Fibroblast of upper back skin (primary cell): Measurements from ENCODE around the gene FAM83B.
"Not testable (repeated sequence)": the region's sequence is repeated elsewhere in the genome, so short reads cannot be mapped to it uniquely, and the experiment has no call there.

Experiments
- DNase-seq: peaks from one replicate; pipeline ENCODE4 v3.0.0-alpha.2; 2013

Gene FAM83B

GRCh38 chr6:54846243-54846856 lies at the start of gene FAM83B:
Gene FAM83B, plus strand, starts transcription at chr6:54846771. Its CDS starts 23,476 bp downstream, at chr6:54870247.
- DNase-seq = no peak

GRCh38 chr6:54796918-54797317 lies 49.7 kb upstream of the FAM83B start:
- DNase-seq = not testable (repeated sequence)

GRCh38 chr6:54800050-54800600 lies 46.4 kb upstream of the FAM83B start:
- no peak for DNase-seq

- no peak for DNase-seq
These were observed 45.3 kb upstream of the FAM83B start for GRCh38 chr6:54801244-54801643.

- peak; percentile 95 for DNase-seq
These were observed 44.9 kb upstream of the FAM83B start for GRCh38 chr6:54801669-54802068.

- DNase-seq = peak; percentile 83
These were observed 43.6 kb upstream of the FAM83B start for GRCh38 chr6:54802775-54803634.

- peak; percentile 79 for DNase-seq
These were observed 41.5 kb upstream of the FAM83B start for GRCh38 chr6:54805077-54805476.

GRCh38 chr6:54810147-54810546 lies 36.4 kb upstream of the FAM83B start:
- peak; percentile 8 for DNase-seq

GRCh38 chr6:54813892-54814291 lies 32.7 kb upstream of the FAM83B start:
- DNase-seq = peak; percentile 60

- no peak for DNase-seq
These were observed 29.3 kb upstream of the FAM83B start for GRCh38 chr6:54817236-54817635.

- no peak for DNase-seq
These were observed 28.7 kb upstream of the FAM83B start for GRCh38 chr6:54817834-54818233.

GRCh38 chr6:54824225-54824624 lies 22.3 kb upstream of the FAM83B start:
- DNase-seq = not testable (repeated sequence)

- DNase-seq = no peak
These were observed 19.6 kb upstream of the FAM83B start for GRCh38 chr6:54827010-54827409.

GRCh38 chr6:54830216-54830615 lies 16.4 kb upstream of the FAM83B start:
- no peak for DNase-seq

GRCh38 chr6:54835176-54835575 lies 11.4 kb upstream of the FAM83B start:
- DNase-seq = no peak

GRCh38 chr6:54846857-54847674 lies 495 bp downstream of the FAM83B start:
- no peak for DNase-seq

GRCh38 chr6:54847799-54848597 lies 1.4 kb downstream of the FAM83B start:
- peak; percentile 50 for DNase-seq

GRCh38 chr6:54850114-54850513 lies 3.5 kb downstream of the FAM83B start:
- DNase-seq = no peak

GRCh38 chr6:54856129-54856528 lies 9.6 kb downstream of the FAM83B start:
- no peak for DNase-seq

- DNase-seq = no peak
These were observed 13.6 kb downstream of the FAM83B start for GRCh38 chr6:54860132-54860531.

GRCh38 chr6:54860739-54861138 lies 14.2 kb downstream of the FAM83B start:
- peak; percentile 72 for DNase-seq
